Progenitor cell of endocrine pancreas (in vitro differentiated cells): ENCODE data around the gene PROC. TPM values are rescaled to one million over a fixed set of nuclear protein-coding genes. Genes with fewer than 3 reads are reported as not detected.

Source experiments
- DNase-seq: peaks from one replicate; pipeline ENCODE4 v3.0.0; 2021; ENCODE audit warnings: low spot score; ENCODE audit not compliant: unreplicated experiment
- H3K27ac Mint-ChIP-seq: 2 replicates; pipeline ENCODE4 v1.8.0; 2021; ENCODE audit warnings: mild to moderate bottlenecking, moderate library complexity, mixed read lengths
- H3K27me3 Mint-ChIP-seq: 2 replicates; pipeline ENCODE4 v1.8.0; 2021; ENCODE audit warnings: mixed read lengths
- H3K36me3 Mint-ChIP-seq: 2 replicates; pipeline ENCODE4 v1.8.0; 2022; ENCODE audit warnings: mixed read lengths; ENCODE audit not compliant: insufficient read depth
- H3K4me1 Mint-ChIP-seq: 2 replicates; pipeline ENCODE4 v1.8.0; 2021; ENCODE audit warnings: low read depth, mixed read lengths
- H3K4me3 Mint-ChIP-seq: 2 replicates; pipeline ENCODE4 v1.8.0; 2021; ENCODE audit warnings: low read depth, mild to moderate bottlenecking, moderate library complexity, mixed read lengths
- H3K9me3 Mint-ChIP-seq: 2 replicates; pipeline ENCODE4 v1.8.0; 2021; ENCODE audit warnings: low read depth, mixed read lengths
- CTCF ChIP-seq: fragments of 200-600 bp; sonication (generic); IDR thresholded peaks from one replicate; pipeline ENCODE4 v1.5.0; 2021; ENCODE audit warnings: antibody characterized with exemption, mild to moderate bottlenecking; ENCODE audit not compliant: unreplicated experiment
- microRNA-seq: library from miRNA; unstranded; fragments of <30 nt; microRNA quantifications from one replicate; pipeline ENCODE4 v1.1.0, GENCODE V29; 2020; ENCODE audit warnings: borderline number of aligned reads; ENCODE audit not compliant: unreplicated experiment
- total RNA-seq: library from RNA; stranded (reverse); gene quantifications from 2 replicates; pipeline ENCODE4 v1.2.1, GENCODE V29; 2021

PROC gene
- total RNA-seq, 1 donor from 2014 or later, result 18.7 TPM

GRCh38 chr2:127469974-127470373 is 51.7 kb downstream of the PROC start:
- Mint-ChIP-seq H3K27ac (no peak overlapping the region), H3K4me1 (no peaks in the 10 kb centered on the region), H3K27me3 (no peaks in the 10 kb centered on the region), H3K36me3 (peaks cover 15% of the 10 kb centered on the region), H3K4me3 (no peak overlapping the region), H3K9me3 (no peaks in the 10 kb centered on the region)
- no peak for DNase-seq
- no peak for TF ChIP-seq CTCF

GRCh38 chr2:127471286-127471988 is 53.2 kb downstream of the PROC start:
- Mint-ChIP-seq H3K9me3 (peaks cover 6% of the 10 kb centered on the region), H3K36me3 (peaks cover 22% of the 10 kb centered on the region), H3K4me3 (no peak overlapping the region), H3K27me3 (no peaks in the 10 kb centered on the region), H3K4me1 (no peaks in the 10 kb centered on the region), H3K27ac (peak overlapping the region; percentile 27)
- TF ChIP-seq CTCF, result no peak
- DNase-seq, result no peak

GRCh38 chr2:127472268-127472667 is 54.0 kb downstream of the PROC start:
- no peak for DNase-seq
- H3K36me3 Mint-ChIP-seq, result peaks cover 21% of the 10 kb centered on the region
- no peak overlapping the region for H3K27ac Mint-ChIP-seq
- H3K27me3 Mint-ChIP-seq, result no peaks in the 10 kb centered on the region
- H3K4me3 Mint-ChIP-seq, result no peak overlapping the region
- TF ChIP-seq CTCF, result no peak
- peaks cover 6% of the 10 kb centered on the region for H3K9me3 Mint-ChIP-seq
- no peaks in the 10 kb centered on the region for H3K4me1 Mint-ChIP-seq

- no peak overlapping the region for H3K4me3 Mint-ChIP-seq
- H3K9me3 Mint-ChIP-seq, result peaks cover 6% of the 10 kb centered on the region
- H3K4me1 Mint-ChIP-seq, result no peaks in the 10 kb centered on the region
- DNase-seq, result no peak
- H3K27ac Mint-ChIP-seq, result no peak overlapping the region
- H3K27me3 Mint-ChIP-seq, result no peaks in the 10 kb centered on the region
- peaks cover 8% of the 10 kb centered on the region for H3K36me3 Mint-ChIP-seq
- no peak for TF ChIP-seq CTCF
Measured at GRCh38 chr2:127475788-127476187, 57.6 kb downstream of the PROC start.

Small RNA genes within 50 kb of the gene (microRNA-seq; reads per million reads assigned to microRNA genes)
- not detected for gene MIR4783

Other genes with a start within 250 kb of the PROC start
- gene CYP27C1, start 198.1 kb upstream of the PROC start, total RNA-seq, result 8.0 and 8.6 TPM in 2 replicates
- 63.5 and 65.8 TPM in 2 replicates for gene ERCC3, start 124.3 kb upstream of the PROC start, total RNA-seq
- gene MAP3K2, start 30.5 kb upstream of the PROC start, total RNA-seq, result 33.9 and 34.5 TPM in 2 replicates
- 60.4 and 61.2 TPM in 2 replicates for gene IWS1, start 108.1 kb downstream of the PROC start, total RNA-seq
- 0.64 TPM in 1 of 2 replicates, not detected in the other for gene MYO7B, start 117.3 kb downstream of the PROC start, total RNA-seq
- not detected in 2 replicates for gene GPR17, start 227.7 kb downstream of the PROC start, total RNA-seq